NT2/D1 (cell line): ENCODE data around the gene PPP1R18.

Source experiments
- DNase-seq: peaks from one replicate; pipeline ENCODE4 v3.0.0-alpha.2; 2011; ENCODE audit warnings: low read depth, low spot score
- H3K27me3 ChIP-seq: 2 replicates; pipeline ENCODE4 v1.6.0; 2011; ENCODE audit warnings: mild to moderate bottlenecking; ENCODE audit not compliant: insufficient read length, insufficient read depth
- H3K36me3 ChIP-seq: 2 replicates; pipeline ENCODE4 v1.6.1; 2011; ENCODE audit warnings: mild to moderate bottlenecking, low read length, mixed read lengths; ENCODE audit not compliant: insufficient read depth, insufficient read length
- H3K4me1 ChIP-seq: 2 replicates; pipeline ENCODE4 v1.5.1; 2011; ENCODE audit not compliant: insufficient read depth, insufficient read length
- H3K4me3 ChIP-seq: 2 replicates; pipeline ENCODE4 v1.5.1; 2011; ENCODE audit warnings: low read depth; ENCODE audit not compliant: insufficient read length
- H3K9ac ChIP-seq: 2 replicates; pipeline ENCODE4 v1.6.0; 2011; ENCODE audit warnings: low read depth; ENCODE audit not compliant: insufficient read length
- H3K9me3 ChIP-seq: 2 replicates; pipeline ENCODE4 v1.5.1; 2011; ENCODE audit warnings: mild to moderate bottlenecking, low read length; ENCODE audit not compliant: insufficient read depth
- SUZ12 ChIP-seq: IDR thresholded peaks from 2 replicates; pipeline ENCODE4 v1.6.1; 2011; ENCODE audit not compliant: insufficient read length, insufficient read depth; ENCODE audit errors: extremely low read depth
- YY1 ChIP-seq: IDR thresholded peaks from 2 replicates; pipeline ENCODE4 v1.6.1; 2011; ENCODE audit not compliant: insufficient read length, insufficient read depth
- ZNF274 ChIP-seq: IDR thresholded peaks from 2 replicates; pipeline ENCODE4 v1.6.1; 2011; ENCODE audit warnings: mild to moderate bottlenecking, low read depth, low read length

The PPP1R18 gene

DNA sequence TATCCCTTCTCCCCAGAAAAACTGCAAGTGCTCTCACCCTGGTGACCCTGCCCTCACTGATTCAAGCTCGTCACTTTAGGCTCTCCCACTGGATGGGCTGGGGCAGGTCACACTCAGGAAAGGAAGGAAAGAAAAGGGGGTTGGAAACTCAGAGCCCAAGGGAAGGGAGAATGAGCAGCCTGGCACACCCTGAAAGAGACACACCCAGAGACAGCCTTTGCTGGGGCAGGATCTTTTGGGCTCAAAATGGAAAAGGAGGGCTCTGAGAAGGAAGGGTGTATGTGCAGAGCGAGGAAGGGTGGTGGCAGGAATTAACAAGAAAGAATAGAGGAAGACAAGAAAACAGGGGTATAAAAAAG lies 2.5 kb downstream of the PPP1R18 start:
- peak overlapping the region; percentile 11 for H3K4me3 ChIP-seq
- H3K27me3 ChIP-seq = no peaks in the 10 kb centered on the region
- peaks cover 14% of the 10 kb centered on the region for H3K4me1 ChIP-seq
- H3K9ac ChIP-seq = peak overlapping the region; percentile 29
- no peak for DNase-seq
- peaks cover 33% of the 10 kb centered on the region for H3K36me3 ChIP-seq
- no peaks in the 10 kb centered on the region for H3K9me3 ChIP-seq
- no peak for TF ChIP-seq YY1
- TF ChIP-seq ZNF274 = no peak
- TF ChIP-seq SUZ12 = no peak

DNA sequence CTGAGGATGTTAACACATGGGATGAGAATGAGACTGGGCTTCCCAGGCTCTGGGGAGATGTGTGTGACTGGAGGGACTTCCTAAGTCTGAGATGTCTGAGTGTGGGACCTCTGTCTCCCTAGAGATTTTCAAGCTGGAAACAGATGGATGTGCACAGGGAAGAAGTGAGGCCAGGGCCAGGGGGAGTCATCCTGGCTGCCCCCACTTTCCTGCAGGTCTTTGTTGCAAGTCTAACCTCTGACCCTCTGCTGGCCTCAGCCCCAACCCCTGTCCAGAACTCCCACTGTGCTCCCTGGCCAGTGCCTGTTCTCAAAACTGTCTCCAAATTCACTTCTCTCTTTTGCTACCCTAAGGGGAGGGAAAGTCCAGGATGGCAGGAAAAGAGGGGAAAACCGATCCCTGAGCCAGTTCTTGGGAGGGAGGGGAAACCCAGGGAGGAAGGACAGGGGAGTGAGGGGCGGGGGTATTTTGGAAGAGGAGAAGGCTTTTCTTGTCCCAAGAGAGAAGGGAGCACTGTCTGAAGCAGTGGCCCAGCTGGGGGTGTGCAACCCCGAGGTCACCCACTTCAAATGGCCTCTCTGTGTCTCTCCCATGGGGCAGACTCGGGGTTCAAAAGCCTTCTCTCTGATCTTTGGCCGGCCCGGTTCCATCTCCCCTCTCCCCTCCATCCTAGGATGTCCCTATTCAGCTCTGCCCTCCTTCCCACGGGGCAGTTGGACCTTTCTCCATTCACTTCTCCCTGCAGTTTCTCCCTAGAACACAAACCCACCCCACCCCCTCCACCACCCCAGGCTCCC lies 3.1 kb downstream of the PPP1R18 start:
- no peak for DNase-seq
- Histone ChIP-seq H3K9me3 (no peaks in the 10 kb centered on the region), H3K36me3 (peaks cover 33% of the 10 kb centered on the region), H3K9ac (peak overlapping the region; percentile 70), H3K4me1 (peaks cover 14% of the 10 kb centered on the region), H3K4me3 (peak overlapping the region; percentile 24), H3K27me3 (no peaks in the 10 kb centered on the region)
- TF ChIP-seq SUZ12 (no peak), YY1 (no peak), ZNF274 (no peak)

DNA sequence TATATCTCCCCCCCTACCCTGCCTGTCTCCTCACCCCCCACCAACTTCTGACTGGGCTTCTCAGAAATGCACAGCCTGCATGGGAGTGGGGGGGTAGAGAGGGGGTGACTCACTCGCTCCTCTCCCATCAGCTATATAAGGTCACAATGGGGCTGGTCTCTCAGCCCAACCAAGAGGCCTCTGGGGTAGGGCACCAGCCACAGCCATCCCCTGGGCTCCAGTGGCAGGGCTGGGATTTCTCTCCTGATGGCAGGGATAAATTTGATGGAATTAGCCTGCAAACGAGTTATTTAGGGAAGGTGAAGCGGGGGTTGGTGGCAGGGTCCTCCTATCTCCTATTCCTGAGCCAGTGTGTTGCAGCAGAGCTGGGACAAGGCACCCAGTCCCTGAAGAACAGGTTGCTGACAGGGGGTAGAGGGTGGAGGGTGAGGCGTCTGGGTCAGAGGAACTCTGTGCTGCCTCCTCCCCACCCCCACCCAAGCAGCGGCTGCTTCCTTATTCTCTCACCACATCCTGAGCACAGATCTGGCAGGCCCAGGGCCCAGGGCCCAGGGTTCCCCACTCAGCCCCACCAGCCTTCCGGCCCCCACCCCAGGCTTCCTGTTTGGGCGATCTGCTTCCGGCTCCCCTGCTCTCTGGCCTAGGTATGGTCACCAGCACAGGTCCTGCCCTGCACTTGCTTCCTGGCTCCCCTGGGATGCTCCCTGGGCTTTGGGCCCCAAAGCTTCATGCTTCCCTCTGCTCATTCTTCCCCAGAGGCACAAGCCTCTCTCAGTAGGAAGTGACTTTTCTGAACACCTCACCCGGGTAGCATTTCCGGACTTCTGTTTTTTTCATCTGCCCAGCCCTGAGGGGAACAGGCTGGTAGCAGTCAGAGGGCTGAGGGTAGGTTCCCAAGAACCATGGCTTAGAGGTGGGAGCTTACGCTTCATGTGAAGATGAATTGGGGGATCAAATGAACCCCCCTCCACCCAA lies 4.0 kb downstream of the PPP1R18 start:
- Histone ChIP-seq H3K4me3 (no peak overlapping the region), H3K9ac (peak overlapping the region; percentile 70), H3K4me1 (peaks cover 12% of the 10 kb centered on the region), H3K27me3 (no peaks in the 10 kb centered on the region), H3K36me3 (peaks cover 40% of the 10 kb centered on the region), H3K9me3 (no peaks in the 10 kb centered on the region)
- no peak for DNase-seq
- TF ChIP-seq SUZ12 = no peak
- TF ChIP-seq YY1 = no peak
- TF ChIP-seq ZNF274 = no peak

DNA sequence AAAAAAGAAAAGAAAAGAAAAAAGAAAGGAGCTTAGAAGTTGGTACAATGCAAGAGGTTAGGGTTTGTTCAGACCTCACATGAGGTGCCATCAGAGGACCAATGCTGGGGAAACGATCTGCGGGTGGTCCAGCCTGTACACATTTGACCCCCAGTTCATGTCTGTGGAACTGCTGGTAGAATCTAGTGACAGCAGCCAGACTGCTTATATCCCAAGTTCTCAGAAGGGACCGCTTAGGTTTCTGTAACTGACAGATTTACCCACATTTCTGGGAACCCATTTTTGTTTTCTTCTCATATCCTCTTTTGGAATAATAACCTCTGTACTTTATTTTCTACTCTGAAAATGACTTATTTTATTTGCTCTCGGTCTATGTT lies 4.7 kb downstream of the PPP1R18 start:
- DNase-seq = no peak
- Histone ChIP-seq H3K9ac (no peak overlapping the region), H3K9me3 (no peaks in the 10 kb centered on the region), H3K36me3 (peaks cover 46% of the 10 kb centered on the region), H3K27me3 (no peaks in the 10 kb centered on the region), H3K4me1 (peaks cover 12% of the 10 kb centered on the region), H3K4me3 (no peak overlapping the region)
- TF ChIP-seq ZNF274 (no peak), YY1 (no peak), SUZ12 (no peak)

DNA sequence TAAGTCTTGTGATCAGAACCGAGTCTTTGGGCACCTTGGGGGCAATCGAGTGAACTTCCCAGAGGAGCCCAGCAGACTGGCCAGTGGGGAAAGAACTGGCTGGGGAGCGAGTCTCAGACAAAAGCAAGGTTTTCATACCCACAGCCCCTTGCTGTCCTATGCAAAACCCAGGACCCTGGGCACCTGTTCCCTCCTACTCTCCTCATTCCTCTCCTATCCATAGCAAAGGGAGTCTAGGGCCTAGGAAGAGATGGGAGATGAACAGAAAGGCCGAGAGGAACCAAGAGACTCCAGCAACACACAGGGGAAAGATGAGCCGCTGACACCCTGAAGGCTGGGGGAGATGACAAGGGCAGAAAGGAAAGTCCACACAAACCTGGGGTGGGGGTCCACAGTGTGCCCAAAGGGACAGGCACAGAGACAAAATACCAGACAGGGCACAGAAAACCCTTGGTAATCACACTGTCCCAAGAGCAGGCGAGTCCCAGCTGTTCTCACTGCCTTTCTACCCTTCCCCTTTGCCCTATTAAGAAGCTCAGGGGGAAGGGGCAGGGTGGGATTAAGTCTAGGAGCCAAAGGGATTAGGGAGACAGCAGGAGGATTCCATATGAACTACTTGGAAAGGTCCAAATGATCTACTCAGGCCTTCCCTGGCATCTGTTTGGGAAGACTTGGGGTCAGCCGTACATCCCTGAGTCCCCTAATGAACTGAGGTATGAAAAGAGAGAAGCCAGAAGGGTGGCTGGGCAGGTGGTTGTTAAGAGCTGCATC lies 6.5 kb downstream of the PPP1R18 start:
- H3K4me1 ChIP-seq = peaks cover 12% of the 10 kb centered on the region
- TF ChIP-seq SUZ12 (no peak), YY1 (no peak), ZNF274 (no peak)
- no peak overlapping the region for H3K4me3 ChIP-seq
- peaks cover 45% of the 10 kb centered on the region for H3K36me3 ChIP-seq
- no peaks in the 10 kb centered on the region for H3K9me3 ChIP-seq
- H3K27me3 ChIP-seq = no peaks in the 10 kb centered on the region
- H3K9ac ChIP-seq = no peak overlapping the region
- no peak for DNase-seq

DNA sequence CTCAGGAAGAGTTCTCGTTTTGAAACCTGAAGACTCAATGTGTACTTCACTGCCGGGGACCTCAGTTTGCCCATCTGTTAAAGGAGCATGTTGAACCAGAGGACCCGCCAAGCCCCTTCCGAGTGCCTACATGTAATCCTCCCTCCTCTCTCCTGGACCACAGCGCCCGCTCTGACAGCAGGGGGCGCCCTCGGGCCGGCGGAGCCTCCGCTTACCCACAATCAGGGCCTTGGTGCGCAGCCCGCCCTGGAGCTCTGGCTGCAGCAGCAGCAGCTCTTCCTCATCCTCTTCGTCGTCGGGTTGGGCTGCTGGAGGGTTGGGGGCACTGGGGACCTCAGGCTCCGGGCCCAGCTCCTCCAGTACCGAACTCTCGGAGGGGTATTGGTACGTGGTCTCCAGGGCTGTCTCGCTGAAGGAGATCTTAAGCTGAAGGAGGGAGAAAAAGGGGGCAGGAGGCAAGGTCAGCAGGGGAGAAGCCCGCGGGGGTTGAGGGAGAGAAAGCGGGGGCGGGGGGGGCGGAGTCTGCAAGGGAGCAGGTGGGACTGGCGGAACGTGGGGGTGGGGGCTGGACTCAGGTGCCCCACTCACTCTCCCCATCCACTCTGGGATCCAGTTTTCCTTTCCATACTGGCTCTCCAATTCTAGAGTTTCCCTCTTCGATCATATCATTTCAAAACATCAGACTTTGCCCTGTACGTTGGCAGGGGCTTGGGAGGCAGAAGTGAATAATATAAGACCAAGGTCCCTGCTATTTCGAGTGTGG lies 7.3 kb downstream of the PPP1R18 start:
- Histone ChIP-seq H3K4me1 (peaks cover 10% of the 10 kb centered on the region), H3K9ac (peak overlapping the region; percentile 36), H3K9me3 (no peaks in the 10 kb centered on the region), H3K36me3 (peaks cover 44% of the 10 kb centered on the region), H3K27me3 (no peaks in the 10 kb centered on the region), H3K4me3 (no peak overlapping the region)
- no peak for DNase-seq
- TF ChIP-seq SUZ12 (no peak), YY1 (no peak), ZNF274 (no peak)
